GM12878 (cell line): ENCODE data around the gene GOLGA5. TPM values are rescaled to one million over a fixed set of nuclear protein-coding genes. Genes with fewer than 3 reads are reported as not detected.

ENCODE experiments used
- ATAC-seq: fragments of 200-7000 bp; cut with Tn5 transposase; 3 replicates; pipeline ENCODE4 v1.9.1; 2020; ENCODE audit warnings: mild to moderate bottlenecking, moderate library complexity
- Bru-seq: library from RNA; stranded (reverse); fragments of 400-500 nt; gene quantifications from one replicate; lab custom pipeline; 2021; lab: Mats Ljungman, UMichigan
- BruChase-seq, 2 experiments: library from RNA; stranded (reverse); fragments of 400-500 nt; gene quantifications; one replicate each; lab custom pipeline; 2021; lab: Mats Ljungman, UMichigan
- BruUV-seq: library from RNA; stranded (reverse); fragments of 400-500 nt; replicated peaks from 2 replicates; lab custom pipeline; 2021; lab: Mats Ljungman, UMichigan
- CTCF ChIA-PET: fragments of 300-600 bp; sonication (Branson Sonifier 250); formaldehyde crosslinking; extraction: SDS; loops from one replicate; lab custom pipeline; 2021; ENCODE audit warnings: inconsistent platforms; lab: Yijun Ruan, JAX
- POLR2A ChIA-PET: fragments of 350-600 bp; formaldehyde crosslinking; extraction: SDS; loops from one replicate; lab custom pipeline; 2021; ENCODE audit warnings: inconsistent platforms; lab: Charles Lee
- RAD21 ChIA-PET: fragments of 300-600 bp; sonication (Branson Sonifier 250); formaldehyde crosslinking; loops from one replicate; lab custom pipeline; 2023; ENCODE audit warnings: antibody characterized with exemption; ENCODE audit not compliant: unreplicated experiment; lab: Charles Lee
- SMC1A ChIA-PET: fragments of 300-600 bp; sonication (Branson Sonifier 250); formaldehyde crosslinking; loops from one replicate; lab custom pipeline; 2023; ENCODE audit not compliant: unreplicated experiment, uncharacterized antibody; lab: Charles Lee
- DNase-seq: peaks from one replicate; pipeline ENCODE4 v3.0.0-alpha.2; 2011; ENCODE audit warnings: low read depth, low spot score
- FAIRE-seq: peaks from 3 replicates; lab custom pipeline; 2011; peaks lifted over from hg19 to GRCh38; lab: Jason Lieb, UNC
- H2AFZ ChIP-seq: 2 replicates; pipeline ENCODE4 v1.6.0; 2011; ENCODE audit warnings: low read depth, low read length, control low read depth; ENCODE audit not compliant: control insufficient read depth
- H3K27ac ChIP-seq: 2 replicates; pipeline ENCODE4 v1.5.1; 2011; ENCODE audit warnings: control low read depth; ENCODE audit not compliant: control insufficient read depth, insufficient read depth
- H3K27me3 ChIP-seq, 2 experiments: replicated peaks in 1 of 2; 2 replicates each; pipeline versions ENCODE4 v1.6.0 to v1.6.1; 2011; ENCODE audit warnings: low read length in 1 of 2; ENCODE audit not compliant: control insufficient read depth in 2 of 2, insufficient read depth in 2 of 2
- H3K36me3 ChIP-seq, 2 experiments: 2 replicates each; pipeline ENCODE4 v1.5.1; 2011; ENCODE audit warnings: low read length in 1 of 2; ENCODE audit not compliant: control insufficient read depth in 2 of 2, insufficient read depth in 2 of 2
- H3K4me1 ChIP-seq: 2 replicates; pipeline ENCODE4 v1.6.1; 2011; ENCODE audit warnings: mild to moderate bottlenecking, low read length, moderate library complexity, mixed read lengths; ENCODE audit not compliant: control insufficient read depth, insufficient read depth
- H3K4me2 ChIP-seq: 2 replicates; pipeline ENCODE4 v1.6.0; 2011; ENCODE audit warnings: control low read depth; ENCODE audit not compliant: control insufficient read depth, insufficient read depth
- H3K4me3 ChIP-seq: fragments of 200-600 bp; sonication (generic); 2 replicates; pipeline ENCODE4 v1.5.1; 2016
- H3K79me2 ChIP-seq: 2 replicates; pipeline ENCODE4 v1.6.0; 2011; ENCODE audit warnings: low read length; ENCODE audit not compliant: control insufficient read depth, insufficient read depth
- H3K9ac ChIP-seq: 2 replicates; pipeline ENCODE4 v1.8.0; 2011; ENCODE audit warnings: low read length, control low read depth, mixed read lengths; ENCODE audit not compliant: control insufficient read depth, insufficient read depth
- H3K9me3 ChIP-seq: replicated peaks from 3 replicates; pipeline ENCODE4 v1.5.1; 2011; ENCODE audit warnings: mild to moderate bottlenecking, low read length; ENCODE audit not compliant: control insufficient read depth, insufficient read depth
- H4K20me1 ChIP-seq: 2 replicates; pipeline ENCODE4 v1.6.0; 2011; ENCODE audit not compliant: control insufficient read depth, insufficient read depth
- ATF7 ChIP-seq: fragments of 450-650 bp; IDR thresholded peaks from 2 replicates; pipeline ENCODE4 v1.6.1; 2016; ENCODE audit warnings: low read depth, mild to moderate bottlenecking
- BHLHE40 ChIP-seq, 2 experiments: fragments of 450-650 bp in 1 of 2; IDR thresholded peaks; 2 replicates each; pipeline ENCODE4 v1.6.1; 2011 to 2017; ENCODE audit warnings: low read depth in 2 of 2, borderline replicate concordance in 1 of 2, improper control_type of control experiment in 1 of 2, low read length in 1 of 2, mild to moderate bottlenecking in 1 of 2
- CHD2 ChIP-seq: IDR thresholded peaks from 2 replicates; pipeline ENCODE4 v1.6.1; 2011; ENCODE audit warnings: low read depth, low read length, improper control_type of control experiment, borderline replicate concordance
- HDAC6 ChIP-seq: fragments of 200-600 bp; sonication (generic); IDR thresholded peaks from one replicate; pipeline ENCODE4 v1.8.0; 2017; ENCODE audit warnings: antibody characterized with exemption; ENCODE audit not compliant: unreplicated experiment
- HDGF ChIP-seq: fragments of 450-650 bp; IDR thresholded peaks from 2 replicates; pipeline ENCODE4 v1.6.1; 2016; ENCODE audit warnings: antibody characterized with exemption
- JUND ChIP-seq: IDR thresholded peaks from 2 replicates; pipeline ENCODE4 v1.6.1; 2012; ENCODE audit warnings: low read depth, mild to moderate bottlenecking, low read length, improper control_type of control experiment, moderate library complexity
- NFYB ChIP-seq: IDR thresholded peaks from 2 replicates; pipeline ENCODE4 v1.6.1; 2011; ENCODE audit warnings: low read depth, mild to moderate bottlenecking, low read length, improper control_type of control experiment, moderate library complexity; ENCODE audit not compliant: insufficient read depth
- RCOR1 ChIP-seq: conservative IDR thresholded peaks from 2 replicates; pipeline ENCODE4 v1.6.1; 2012; ENCODE audit warnings: low read depth, low read length, improper control_type of control experiment
- RELA ChIP-seq: fragments of 450-650 bp; IDR thresholded peaks from 2 replicates; pipeline ENCODE4 v1.8.0; 2014; ENCODE audit warnings: borderline replicate concordance; ENCODE audit not compliant: partially characterized antibody
- SREBF2 ChIP-seq: IDR thresholded peaks from 2 replicates; pipeline ENCODE4 v1.6.1; 2012; ENCODE audit warnings: mild to moderate bottlenecking, low read length
- TAF1 ChIP-seq: IDR thresholded peaks from 2 replicates; pipeline ENCODE4 v1.6.1; 2011; ENCODE audit warnings: mild to moderate bottlenecking, low read depth, low read length, borderline replicate concordance
- TARDBP ChIP-seq: IDR thresholded peaks from 2 replicates; pipeline ENCODE4 v1.6.1; 2016; ENCODE audit warnings: borderline replicate concordance
- ZSCAN29 ChIP-seq: fragments of 450-650 bp; IDR thresholded peaks from 2 replicates; pipeline ENCODE4 v1.6.1; 2017; ENCODE audit warnings: mild to moderate bottlenecking, moderate library complexity
- WGBS: methylation state at CpG from one replicate; pipeline ENCODE4 v1.1.6; 2016; ENCODE audit warnings: low lambda C conversion rate; ENCODE audit not compliant: insufficient replicate concordance, insufficient coverage; ENCODE audit errors: missing lambda C conversion rate; 5-methylcytosine and 5-hydroxymethylcytosine counted together
- in situ Hi-C: fragments of 300-500 bp; cut with MboI; formaldehyde crosslinking; loops from 9 replicates; pipeline ENCODE4 v1.14.3; 2018; ENCODE audit warnings: mixed read lengths
- intact Hi-C: fragments of 100-400 bp; cut with micrococcal nuclease; formaldehyde crosslinking; loops from one replicate; pipeline ENCODE4 v1.14.2; 2022; ENCODE audit not compliant: unreplicated experiment
- long read RNA-seq, 2 experiments: library from polyadenylated mRNA; unstranded; transcript quantifications; one replicate each; pipeline ENCODE4 v2.0.0, GENCODE V29; 2019 to 2020
- polyA minus RNA-seq, 3 experiments: library from RNA; depleted of rRNA, polyadenylated mRNA; stranded (reverse); fragments of >200 nt; gene quantifications; 2 replicates each; pipeline ENCODE4 v1.2.3, GENCODE V29; 2011
- polyA plus RNA-seq, 11 experiments: library from polyadenylated mRNA; depleted of rRNA in 4 of 11; unstranded in 6 of 11; stranded (reverse) in 5 of 11; fragments of >200 nt; fragmentation: Nextera tagmentation in 4 of 11; fragmentation: Illumina TruSeq in 1 of 11; extraction: Ambion mirVana in 4 of 11; extraction: Trizol in 1 of 11; gene quantifications; 1 replicate in 1 of 11; 2 replicates in 10 of 11; pipeline versions ENCODE4 v1.2.1 to v1.2.3, GENCODE V29; 2011 to 2016; ENCODE audit warnings: inconsistent platforms in 2 of 11, missing spikeins in 2 of 11, low read depth in 1 of 11
- total RNA-seq, 4 experiments: library from RNA; depleted of rRNA in 3 of 4; stranded (reverse); fragments of >200 nt in 3 of 4; fragmentation: Illumina TruSeq in 1 of 4; extraction: Trizol in 1 of 4; gene quantifications; 2 replicates each; pipeline versions ENCODE4 v1.2.1 to v1.2.3, GENCODE V29; 2013 to 2021
- TF ChIP-seq, protein P1 (sequence below): fragments of 450-650 bp; IDR thresholded peaks from 2 replicates; pipeline ENCODE4 v1.6.1; 2017; ENCODE audit warnings: borderline replicate concordance

Gene GOLGA5, protein sequence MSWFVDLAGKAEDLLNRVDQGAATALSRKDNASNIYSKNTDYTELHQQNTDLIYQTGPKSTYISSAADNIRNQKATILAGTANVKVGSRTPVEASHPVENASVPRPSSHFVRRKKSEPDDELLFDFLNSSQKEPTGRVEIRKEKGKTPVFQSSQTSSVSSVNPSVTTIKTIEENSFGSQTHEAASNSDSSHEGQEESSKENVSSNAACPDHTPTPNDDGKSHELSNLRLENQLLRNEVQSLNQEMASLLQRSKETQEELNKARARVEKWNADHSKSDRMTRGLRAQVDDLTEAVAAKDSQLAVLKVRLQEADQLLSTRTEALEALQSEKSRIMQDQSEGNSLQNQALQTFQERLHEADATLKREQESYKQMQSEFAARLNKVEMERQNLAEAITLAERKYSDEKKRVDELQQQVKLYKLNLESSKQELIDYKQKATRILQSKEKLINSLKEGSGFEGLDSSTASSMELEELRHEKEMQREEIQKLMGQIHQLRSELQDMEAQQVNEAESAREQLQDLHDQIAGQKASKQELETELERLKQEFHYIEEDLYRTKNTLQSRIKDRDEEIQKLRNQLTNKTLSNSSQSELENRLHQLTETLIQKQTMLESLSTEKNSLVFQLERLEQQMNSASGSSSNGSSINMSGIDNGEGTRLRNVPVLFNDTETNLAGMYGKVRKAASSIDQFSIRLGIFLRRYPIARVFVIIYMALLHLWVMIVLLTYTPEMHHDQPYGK
- 28.4 and 31.3 TPM in 2 replicates for total RNA-seq (2013; cell fraction: nucleolus; rRNA removed)
- total RNA-seq (2014; rRNA removed) = 15.6 and 18.6 TPM in 2 replicates
- 23.6 and 23.8 TPM in 2 replicates for total RNA-seq (2014; rRNA removed; fragmentation: Illumina TruSeq; extraction: Trizol)
- total RNA-seq (2021) = 16.0 and 16.5 TPM in 2 replicates
- polyA plus RNA-seq (2011; ENCODE audit: low read depth) = 12.9 TPM
- 21.5 and 31.3 TPM in 2 replicates for polyA plus RNA-seq (2011; rRNA removed)
- 10.0 and 11.8 TPM in 2 replicates for polyA plus RNA-seq (2011; cell fraction: cytosol; rRNA removed)
- 12.1 and 12.3 TPM in 2 replicates for polyA plus RNA-seq (2011; cell fraction: nucleus; rRNA removed)
- 18.0 and 20.7 TPM in 2 replicates for polyA plus RNA-seq (2012)
- 25.8 and 31.6 TPM in 2 replicates for polyA plus RNA-seq (2014; fragmentation: Illumina TruSeq; extraction: Trizol)
- polyA plus RNA-seq (2014; fragmentation: Nextera tagmentation; extraction: Ambion mirVana) = 10 to 100 TPM; 10.9 to 13.9 TPM
- 15.5 and 17.9 TPM in 2 replicates for polyA plus RNA-seq (2014; rRNA removed)
- 10 to 100 TPM; 23.9 to 30.1 TPM for polyA plus RNA-seq (2016; fragmentation: Nextera tagmentation; extraction: Ambion mirVana)
- polyA minus RNA-seq (2011; rRNA and poly(A)+ RNA removed) = 9.5 and 14.2 TPM in 2 replicates
- polyA minus RNA-seq (2011; cell fraction: cytosol; rRNA and poly(A)+ RNA removed) = 7.3 and 9.5 TPM in 2 replicates
- 6.8 and 10.0 TPM in 2 replicates for polyA minus RNA-seq (2011; cell fraction: nucleus; rRNA and poly(A)+ RNA removed)
- Bru-seq, nascent RNA = percentile 83 among the genes with signal in this experiment
- BruChase-seq, experiment 1, labeled RNA remaining after a 6-hour chase = percentile 71 among the genes with signal in this experiment
- BruChase-seq, experiment 2, labeled RNA remaining after a 2-hour chase = percentile 79 among the genes with signal in this experiment
- long read RNA-seq, experiment 1, transcript GOLGA5-201 (13 exons, 2,969 nt) = major isoform, 17 of 21 reads
- long read RNA-seq, experiment 1, partial matches to known transcripts = 2 of 21 reads
- long read RNA-seq, experiment 1, other reads (novel, unspliced or antisense) = 2 of 21 reads
- long read RNA-seq, experiment 2, transcript GOLGA5-201 (13 exons, 2,969 nt) = major isoform, 91 of 143 reads
- long read RNA-seq, experiment 2, partial matches to known transcripts = 35 of 143 reads
- long read RNA-seq, experiment 2, other reads (novel, unspliced or antisense) = 17 of 143 reads

DNA sequence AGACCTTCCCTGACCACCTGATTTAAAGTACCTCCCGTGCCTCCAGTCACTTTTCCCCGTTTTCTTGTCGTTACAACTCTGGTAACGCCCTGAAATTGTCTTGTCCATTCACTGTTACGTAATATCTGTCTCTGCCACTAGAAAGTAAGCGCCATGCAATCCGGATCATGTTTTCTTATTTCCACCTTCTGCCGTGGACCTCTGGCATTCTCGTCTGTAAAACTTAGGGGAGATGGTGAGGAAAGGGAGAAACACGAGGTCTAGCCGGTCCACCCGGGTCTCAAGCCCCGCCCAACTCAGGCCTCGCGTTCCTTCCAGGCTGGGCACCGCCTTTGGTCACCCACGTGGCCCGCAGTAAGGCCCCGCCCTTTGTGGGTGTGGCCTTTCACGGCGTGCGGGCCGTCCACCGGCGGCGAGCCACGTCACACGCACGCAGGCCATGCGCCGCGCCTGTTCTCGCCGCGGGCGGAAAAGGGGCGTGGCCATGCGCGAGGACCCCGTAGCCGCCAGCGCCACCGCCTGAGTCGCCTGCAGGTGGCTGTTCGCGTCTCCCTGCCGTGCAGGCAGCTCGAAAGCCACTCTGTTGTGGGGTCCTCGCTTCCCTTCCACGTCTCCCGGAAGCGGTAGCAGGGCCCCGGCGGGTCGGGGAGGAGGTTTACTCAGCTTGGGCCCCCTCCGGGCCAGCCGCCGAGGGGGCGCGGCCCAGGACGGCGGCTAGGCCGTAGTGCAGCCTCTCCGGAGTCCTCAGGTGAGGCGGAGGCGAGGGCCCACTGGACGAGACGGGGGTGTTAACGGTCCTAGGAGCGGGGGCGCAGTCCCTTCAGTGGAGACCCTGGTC lies at the start of gene GOLGA5:
TSS of gene GOLGA5 (plus strand) at position 597 of the 838 bp plus-strand sequence. CDS start 3,133 bp downstream, outside the sequence.
- in situ Hi-C loops = loop anchor here (10.0 kb wide), 1 partner anchor 669 kb away; the partner anchor contains the start of genes CPSF2 and NDUFB1
- CTCF ChIA-PET = interaction anchor here (0.6 to 1.5 kb wide), 2 partner anchors 104 to 320 kb away, joined by 4 read pairs; no protein-coding TSS in a partner anchor
- H3K9ac ChIP-seq = peak within 1 kb of the TSS; percentile 87
- H3K4me1 ChIP-seq = peaks cover 8% of the 10 kb centered on the region
- H3K36me3 ChIP-seq = peaks cover 0 to 12% of the 10 kb centered on the region in 2 experiments; a peak in 2 of 4 replicates
- H3K4me3 ChIP-seq = peak within 1 kb of the TSS; percentile 83
- peaks cover 3% of the 10 kb centered on the region for H3K9me3 ChIP-seq
- SMC1A ChIA-PET = interaction anchor here (0.8 to 2.0 kb wide), 3 partner anchors 11 to 50 kb away, joined by 3 to 8 read pairs (median 4); no protein-coding TSS in a partner anchor
- peak within 1 kb of the TSS; percentile 81 for H3K4me2 ChIP-seq
- RAD21 ChIA-PET = interaction anchor here (1.1 kb wide), 1 partner anchor 46 kb away, joined by 3 read pairs; no protein-coding TSS in a partner anchor
- no peaks in the 10 kb centered on the region for H4K20me1 ChIP-seq
- ATAC-seq (peak; percentile 97), FAIRE-seq (peak; percentile 87), DNase-seq (peak; percentile 95)
- peak within 1 kb of the TSS; percentile 84 for H2AFZ ChIP-seq
- no TSS peak for BruUV-seq
- intact Hi-C loops = no loop called here
- H3K27me3 ChIP-seq = no peaks in the 10 kb centered on the region
- POLR2A ChIA-PET = no interaction called here
- peak within 1 kb of the TSS; percentile 93 for H3K27ac ChIP-seq
- WGBS = 2% methylated on average over 71 of the region's 71 CpGs
- H3K79me2 ChIP-seq = peaks cover 25% of the 10 kb centered on the region
- TF ChIP-seq, protein P1, sequence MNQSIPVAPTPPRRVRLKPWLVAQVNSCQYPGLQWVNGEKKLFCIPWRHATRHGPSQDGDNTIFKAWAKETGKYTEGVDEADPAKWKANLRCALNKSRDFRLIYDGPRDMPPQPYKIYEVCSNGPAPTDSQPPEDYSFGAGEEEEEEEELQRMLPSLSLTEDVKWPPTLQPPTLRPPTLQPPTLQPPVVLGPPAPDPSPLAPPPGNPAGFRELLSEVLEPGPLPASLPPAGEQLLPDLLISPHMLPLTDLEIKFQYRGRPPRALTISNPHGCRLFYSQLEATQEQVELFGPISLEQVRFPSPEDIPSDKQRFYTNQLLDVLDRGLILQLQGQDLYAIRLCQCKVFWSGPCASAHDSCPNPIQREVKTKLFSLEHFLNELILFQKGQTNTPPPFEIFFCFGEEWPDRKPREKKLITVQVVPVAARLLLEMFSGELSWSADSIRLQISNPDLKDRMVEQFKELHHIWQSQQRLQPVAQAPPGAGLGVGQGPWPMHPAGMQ = peak; percentile 97
- TF ChIP-seq RELA (peak; percentile 33), TAF1 (0 out of 2 replicates have a peak, but pooled peaks have one; percentile 44), CHD2 (peak; percentile 53), HDAC6 (peak; percentile 38), TARDBP (0 out of 2 replicates have a peak, but pooled peaks have one; percentile 7), BHLHE40 (IDR thresholded peaks at IDR 0.05; ENCODE audit: borderline replicate concordance in 1 of 2, low read depth in 2 of 2, low read length in 1 of 2) (peak in 1 of 2 experiments; percentile 83; a peak in 2 of 4 replicates), SREBF2 (no peak), ZSCAN29 (no peak), ATF7 (peak; percentile 26; the same call in 1 of the 2 replicates), RCOR1 (0 out of 2 replicates have a peak, but pooled peaks have one; percentile 51), JUND (no peak), HDGF (0 out of 2 replicates have a peak, but pooled peaks have one; percentile 36), NFYB (peak; percentile 60; the same call in 1 of the 2 replicates)
